Progenitor cell of endocrine pancreas (in vitro differentiated cells): Measurements from ENCODE around the gene SLC47A2. TPM values are rescaled to one million over a fixed set of nuclear protein-coding genes. Genes with fewer than 3 reads are reported as not detected.

Experiments used
- DNase-seq: peaks from one replicate; pipeline ENCODE4 v3.0.0; 2021; ENCODE audit warnings: low spot score; ENCODE audit not compliant: unreplicated experiment
- H3K27ac Mint-ChIP-seq: 2 replicates; pipeline ENCODE4 v1.8.0; 2021; ENCODE audit warnings: mild to moderate bottlenecking, moderate library complexity, mixed read lengths
- H3K27me3 Mint-ChIP-seq: 2 replicates; pipeline ENCODE4 v1.8.0; 2021; ENCODE audit warnings: mixed read lengths
- H3K36me3 Mint-ChIP-seq: 2 replicates; pipeline ENCODE4 v1.8.0; 2022; ENCODE audit warnings: mixed read lengths; ENCODE audit not compliant: insufficient read depth
- H3K4me1 Mint-ChIP-seq: 2 replicates; pipeline ENCODE4 v1.8.0; 2021; ENCODE audit warnings: low read depth, mixed read lengths
- H3K4me3 Mint-ChIP-seq: 2 replicates; pipeline ENCODE4 v1.8.0; 2021; ENCODE audit warnings: low read depth, mild to moderate bottlenecking, moderate library complexity, mixed read lengths
- H3K9me3 Mint-ChIP-seq: 2 replicates; pipeline ENCODE4 v1.8.0; 2021; ENCODE audit warnings: low read depth, mixed read lengths
- CTCF ChIP-seq: fragments of 200-600 bp; sonication (generic); IDR thresholded peaks from one replicate; pipeline ENCODE4 v1.5.0; 2021; ENCODE audit warnings: antibody characterized with exemption, mild to moderate bottlenecking; ENCODE audit not compliant: unreplicated experiment
- total RNA-seq: library from RNA; stranded (reverse); gene quantifications from 2 replicates; pipeline ENCODE4 v1.2.1, GENCODE V29; 2021

Gene SLC47A2
- total RNA-seq, 1 donor from 2014 or later: not detected

GRCh38 chr17:19718041-19718612 is 1.7 kb upstream of the SLC47A2 start:
- TF ChIP-seq CTCF: no peak
- Mint-ChIP-seq H3K4me3 (no peak overlapping the region), H3K4me1 (no peaks in the 10 kb centered on the region), H3K36me3 (no peaks in the 10 kb centered on the region), H3K9me3 (no peaks in the 10 kb centered on the region), H3K27me3 (peaks cover 13% of the 10 kb centered on the region), H3K27ac (no peak overlapping the region)
- DNase-seq: no peak

- Mint-ChIP-seq H3K9me3 (no peaks in the 10 kb centered on the region), H3K4me1 (no peaks in the 10 kb centered on the region), H3K36me3 (no peaks in the 10 kb centered on the region), H3K4me3 (no peak overlapping the region), H3K27ac (no peak overlapping the region), H3K27me3 (peaks cover 13% of the 10 kb centered on the region)
- no peak for TF ChIP-seq CTCF
- DNase-seq: no peak
Measured at GRCh38 chr17:19717411-19717908, 1.1 kb upstream of the SLC47A2 start.

GRCh38 chr17:19717031-19717360 is 612 bp upstream of the SLC47A2 start:
- no peaks in the 10 kb centered on the region for H3K36me3 Mint-ChIP-seq
- no peak for TF ChIP-seq CTCF
- H3K27me3 Mint-ChIP-seq: peaks cover 13% of the 10 kb centered on the region
- H3K4me1 Mint-ChIP-seq: no peaks in the 10 kb centered on the region
- H3K4me3 Mint-ChIP-seq: no peak overlapping the region
- no peak for DNase-seq
- no peaks in the 10 kb centered on the region for H3K9me3 Mint-ChIP-seq
- H3K27ac Mint-ChIP-seq: no peak overlapping the region

GRCh38 chr17:19714542-19715411 is 1.6 kb downstream of the SLC47A2 start:
- no peaks in the 10 kb centered on the region for H3K36me3 Mint-ChIP-seq
- no peak overlapping the region for H3K27ac Mint-ChIP-seq
- no peak for TF ChIP-seq CTCF
- no peaks in the 10 kb centered on the region for H3K9me3 Mint-ChIP-seq
- no peak overlapping the region for H3K4me3 Mint-ChIP-seq
- DNase-seq: no peak
- no peaks in the 10 kb centered on the region for H3K4me1 Mint-ChIP-seq
- H3K27me3 Mint-ChIP-seq: peaks cover 7% of the 10 kb centered on the region

GRCh38 chr17:19713901-19714361 is 2.5 kb downstream of the SLC47A2 start:
- Mint-ChIP-seq H3K4me3 (no peak overlapping the region), H3K36me3 (no peaks in the 10 kb centered on the region), H3K9me3 (no peaks in the 10 kb centered on the region), H3K27me3 (peaks cover 3% of the 10 kb centered on the region), H3K27ac (no peak overlapping the region), H3K4me1 (no peaks in the 10 kb centered on the region)
- no peak for TF ChIP-seq CTCF
- DNase-seq: no peak
